ENCODE data around the gene HK1. TPM values are rescaled to one million over a fixed set of nuclear protein-coding genes. Genes with fewer than 3 reads are reported as not detected.
A peak's percentile ranks its signal among the peaks of the same experiment; 100 is the strongest.

The HK1 gene
- total RNA-seq, 1 experiment from 2014 or later, result 219 TPM

- no peak overlapping the region for H3K4me3 Mint-ChIP-seq
- peak overlapping the region; percentile 93 for H3K27ac Mint-ChIP-seq
- ATAC-seq, result no peak
Observed at GRCh38 chr10:69312528-69312927, 34.2 kb downstream of the HK1 start.

GRCh38 chr10:69315100-69315542, 36.8 kb downstream of the HK1 start:
- POLR2A ChIA-PET, result no interaction called here
- no peaks in the 10 kb centered on the region for H3K9me3 Mint-ChIP-seq
- TF ChIP-seq ZNF121 (CRISPR knock-in tag; IDR thresholded peaks at IDR 0.05) (no peak), ZNF232 (CRISPR knock-in tag; IDR thresholded peaks at IDR 0.05) (no peak), OVOL2 (CRISPR knock-in tag; IDR thresholded peaks at IDR 0.05; ENCODE audit: borderline replicate concordance) (no peak)
- no peak overlapping the region for H3K4me3 Mint-ChIP-seq
- H3K36me3 Mint-ChIP-seq, result no peaks in the 10 kb centered on the region
- ATAC-seq (no peak), DNase-seq (ENCODE audit: low spot score) (no peak)
- CTCF ChIA-PET, result no interaction called here
- no peaks in the 10 kb centered on the region for H3K27me3 Mint-ChIP-seq (ENCODE audit: low read depth)
- H3K4me1 Mint-ChIP-seq, result peaks cover 62% of the 10 kb centered on the region
- no peak overlapping the region for H3K27ac Mint-ChIP-seq

More at GRCh38 chr10:69312528-69312927, 34.2 kb downstream of the HK1 start:
- TF ChIP-seq USF1 (CRISPR knock-in tag; IDR thresholded peaks at IDR 0.05) (no peak), FOXP4 (CRISPR knock-in tag; IDR thresholded peaks at IDR 0.05) (no peak), USF2 (CRISPR knock-in tag; IDR thresholded peaks at IDR 0.05) (no peak)
- H3K9me3 Mint-ChIP-seq, result peaks cover 8% of the 10 kb centered on the region; the same call in 1 of the 2 replicates
- no peaks in the 10 kb centered on the region for H3K27me3 Mint-ChIP-seq (ENCODE audit: low read depth)
- POLR2A ChIA-PET, result interaction anchor here (1.2 kb wide), 1 partner anchor 78 kb away, joined by 4 read pairs; no protein-coding TSS in a partner anchor
- no peaks in the 10 kb centered on the region for H3K36me3 Mint-ChIP-seq
- DNase-seq (ENCODE audit: low spot score), result no peak
- peaks cover 52% of the 10 kb centered on the region for H3K4me1 Mint-ChIP-seq
- CTCF ChIA-PET, result interaction anchor here (0.5 to 2.3 kb wide), 25 partner anchors 8 to 96 kb away, joined by 3 to 20 read pairs (median 5); no protein-coding TSS in a partner anchor

GRCh38 chr10:69315610-69316312, 37.5 kb downstream of the HK1 start:
- ChIA-PET POLR2A (no interaction called here), CTCF (no interaction called here)
- Mint-ChIP-seq H3K27ac (no peak overlapping the region; the same call in 1 of the 2 replicates), H3K4me1 (peaks cover 69% of the 10 kb centered on the region), H3K9me3 (no peaks in the 10 kb centered on the region), H3K27me3 (ENCODE audit: low read depth) (no peaks in the 10 kb centered on the region), H3K36me3 (0 out of 2 replicates have a peak, but pooled peaks cover under 1% of the 10 kb centered on the region), H3K4me3 (no peak overlapping the region)
- no peak for TF ChIP-seq FOXP1 (CRISPR knock-in tag; IDR thresholded peaks at IDR 0.05; ENCODE audit: borderline replicate concordance)
- no peak for TF ChIP-seq ZNF263 (CRISPR knock-in tag; IDR thresholded peaks at IDR 0.05; ENCODE audit: low read depth)
- TF ChIP-seq RELA (CRISPR knock-in tag; IDR thresholded peaks at IDR 0.05; ENCODE audit: borderline replicate concordance), result no peak
- TF ChIP-seq PRRX2 (CRISPR knock-in tag; IDR thresholded peaks at IDR 0.05), result no peak
- no peak for TF ChIP-seq ELF4 (CRISPR knock-in tag; IDR thresholded peaks at IDR 0.05; ENCODE audit: low read depth)
- no peak for TF ChIP-seq TP53 (CRISPR knock-in tag; IDR thresholded peaks at IDR 0.05)
- no peak for TF ChIP-seq NR3C1 (CRISPR knock-in tag; conservative IDR thresholded peaks at IDR 0.05; ENCODE audit: low read depth)
- TF ChIP-seq JUN (CRISPR knock-in tag; IDR thresholded peaks at IDR 0.05), result no peak
- no peak for ATAC-seq
- no peak for DNase-seq (ENCODE audit: low spot score)
